Measurements from ENCODE around the gene MYO1A.

The MYO1A gene

GRCh38 chr12:57049890-57050289 lies at the start of gene MYO1A:
MYO1A (minus strand) TSS chr12:57050129; CDS start chr12:57048323, 1,806 bp downstream.
- DNase-seq (ENCODE audit: low spot score) (no peak), FAIRE-seq (no peak)

GRCh38 chr12:57099047-57099714 lies 49.3 kb upstream of the MYO1A start:
- DNase-seq (ENCODE audit: low spot score) (no peak), FAIRE-seq (no peak)

- DNase-seq (ENCODE audit: low spot score) (no peak), FAIRE-seq (no peak)
Observed at GRCh38 chr12:57098546-57098945, 48.6 kb upstream of the MYO1A start.

GRCh38 chr12:57097554-57097835 lies 47.6 kb upstream of the MYO1A start:
- no peak for DNase-seq (ENCODE audit: low spot score)
- FAIRE-seq: no peak

GRCh38 chr12:57096748-57097553 lies 47.0 kb upstream of the MYO1A start:
- no peak for FAIRE-seq
- no peak for DNase-seq (ENCODE audit: low spot score)

- DNase-seq (ENCODE audit: low spot score) (no peak), FAIRE-seq (no peak)
Observed at GRCh38 chr12:57096099-57096572, 46.2 kb upstream of the MYO1A start.

- FAIRE-seq: no peak
- no peak for DNase-seq (ENCODE audit: low spot score)
Observed at GRCh38 chr12:57095440-57095839, 45.5 kb upstream of the MYO1A start.

GRCh38 chr12:57094208-57095160 lies 44.6 kb upstream of the MYO1A start:
- DNase-seq (ENCODE audit: low spot score) (no peak), FAIRE-seq (no peak)

- DNase-seq (ENCODE audit: low spot score) (peak; percentile 12), FAIRE-seq (no peak)
Observed at GRCh38 chr12:57093415-57094207, 43.7 kb upstream of the MYO1A start.

- no peak for FAIRE-seq
- DNase-seq (ENCODE audit: low spot score): no peak
Observed at GRCh38 chr12:57092876-57093414, 43.0 kb upstream of the MYO1A start.

GRCh38 chr12:57092529-57092862 lies 42.6 kb upstream of the MYO1A start:
- no peak for FAIRE-seq
- no peak for DNase-seq (ENCODE audit: low spot score)

GRCh38 chr12:57091638-57092528 lies 42.0 kb upstream of the MYO1A start:
- DNase-seq (ENCODE audit: low spot score) (no peak), FAIRE-seq (no peak)

GRCh38 chr12:57090924-57091637 lies 41.2 kb upstream of the MYO1A start:
- no peak for DNase-seq (ENCODE audit: low spot score)
- no peak for FAIRE-seq

GRCh38 chr12:57090490-57090889 lies 40.6 kb upstream of the MYO1A start:
- FAIRE-seq (no peak), DNase-seq (ENCODE audit: low spot score) (no peak)

- FAIRE-seq (no peak), DNase-seq (ENCODE audit: low spot score) (peak; percentile 45)
Observed at GRCh38 chr12:57089271-57090245, 39.6 kb upstream of the MYO1A start.

- DNase-seq (ENCODE audit: low spot score): peak; percentile 82
- FAIRE-seq: no peak
Observed at GRCh38 chr12:57088354-57089270, 38.7 kb upstream of the MYO1A start, which contains the start of gene NAB2. NAB2 (plus strand) TSS chr12:57089114; CDS start chr12:57089272, 158 bp downstream.

All from RCC 7860 (cell line).